Bronchial epithelial cell (primary cell): Measurements from ENCODE around the gene RBM25. TPM values are rescaled to one million over a fixed set of nuclear protein-coding genes. Genes with fewer than 3 reads are reported as not detected.
"Not testable (repeated sequence)": the region's sequence is repeated elsewhere in the genome, so short reads cannot be mapped to it uniquely, and the experiment has no call there.

Source experiments
- DNase-seq: peaks from one replicate; pipeline ENCODE4 v3.0.0-alpha.2; 2010; ENCODE audit warnings: low read depth
- FAIRE-seq: peaks from 2 replicates; lab custom pipeline; 2011; peaks lifted over from hg19 to GRCh38; lab: Jason Lieb, UNC
- H3K27me3 ChIP-seq: 2 replicates; pipeline ENCODE4 v1.5.1; 2011; ENCODE audit warnings: low read length; ENCODE audit not compliant: control insufficient read depth, insufficient read depth
- H3K36me3 ChIP-seq: 2 replicates; pipeline ENCODE4 v1.5.1; 2011; ENCODE audit warnings: low read length; ENCODE audit not compliant: control insufficient read depth, insufficient read depth
- H3K4me3 ChIP-seq: 2 replicates; pipeline ENCODE4 v1.5.1; 2011; ENCODE audit warnings: mild to moderate bottlenecking, low read depth, low read length, control low read depth
- total RNA-seq: library from RNA; depleted of rRNA; stranded (reverse); fragments of >200 nt; gene quantifications from 2 replicates; pipeline ENCODE4 v1.2.1, GENCODE V29; 2014
- TF ChIP-seq, protein P1 (sequence below): IDR thresholded peaks from 2 replicates; pipeline ENCODE4 v1.5.1; 2011; ENCODE audit warnings: mild to moderate bottlenecking, moderate library complexity, low read length, control low read depth, inconsistent platforms; ENCODE audit not compliant: insufficient read depth, severe bottlenecking

The RBM25 gene
- total RNA-seq, 1 donor from 2014 or later, result 20.5 TPM

DNA sequence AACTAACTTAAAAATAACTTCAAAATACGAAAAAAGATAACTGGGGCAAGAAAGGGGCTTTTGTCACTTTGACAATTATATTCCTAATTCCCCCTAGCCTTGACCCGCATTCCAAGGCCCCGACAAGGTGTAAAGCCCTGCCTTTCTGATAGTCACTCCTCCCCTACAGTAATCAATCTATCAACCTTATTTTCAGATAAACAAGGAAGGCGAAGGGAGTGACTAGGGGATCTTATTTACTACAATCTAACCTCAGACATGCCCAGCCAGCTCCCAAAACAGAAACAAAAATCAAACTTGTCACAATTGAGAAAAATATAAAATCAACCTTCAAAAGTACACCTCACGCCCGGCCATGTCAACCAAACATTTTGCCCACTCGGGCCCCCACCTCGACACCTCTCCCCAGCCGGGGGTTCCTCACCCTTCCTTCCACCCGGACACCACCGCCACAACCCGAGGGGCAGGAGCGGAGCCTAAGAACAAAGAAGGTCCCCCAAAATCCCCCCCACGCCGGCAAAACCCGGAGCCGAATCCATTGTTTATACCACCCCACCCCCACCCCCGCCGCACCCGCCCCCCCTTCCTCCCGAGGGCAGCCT lies 32.0 kb upstream of the RBM25 start:
- peaks cover 8% of the 10 kb centered on the region for H3K36me3 ChIP-seq
- DNase-seq (no peak), FAIRE-seq (no peak)
- H3K4me3 ChIP-seq, result peak overlapping the region; percentile 86
- H3K27me3 ChIP-seq, result no peaks in the 10 kb centered on the region
- TF ChIP-seq, protein P1, sequence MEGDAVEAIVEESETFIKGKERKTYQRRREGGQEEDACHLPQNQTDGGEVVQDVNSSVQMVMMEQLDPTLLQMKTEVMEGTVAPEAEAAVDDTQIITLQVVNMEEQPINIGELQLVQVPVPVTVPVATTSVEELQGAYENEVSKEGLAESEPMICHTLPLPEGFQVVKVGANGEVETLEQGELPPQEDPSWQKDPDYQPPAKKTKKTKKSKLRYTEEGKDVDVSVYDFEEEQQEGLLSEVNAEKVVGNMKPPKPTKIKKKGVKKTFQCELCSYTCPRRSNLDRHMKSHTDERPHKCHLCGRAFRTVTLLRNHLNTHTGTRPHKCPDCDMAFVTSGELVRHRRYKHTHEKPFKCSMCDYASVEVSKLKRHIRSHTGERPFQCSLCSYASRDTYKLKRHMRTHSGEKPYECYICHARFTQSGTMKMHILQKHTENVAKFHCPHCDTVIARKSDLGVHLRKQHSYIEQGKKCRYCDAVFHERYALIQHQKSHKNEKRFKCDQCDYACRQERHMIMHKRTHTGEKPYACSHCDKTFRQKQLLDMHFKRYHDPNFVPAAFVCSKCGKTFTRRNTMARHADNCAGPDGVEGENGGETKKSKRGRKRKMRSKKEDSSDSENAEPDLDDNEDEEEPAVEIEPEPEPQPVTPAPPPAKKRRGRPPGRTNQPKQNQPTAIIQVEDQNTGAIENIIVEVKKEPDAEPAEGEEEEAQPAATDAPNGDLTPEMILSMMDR, result no peak

DNA sequence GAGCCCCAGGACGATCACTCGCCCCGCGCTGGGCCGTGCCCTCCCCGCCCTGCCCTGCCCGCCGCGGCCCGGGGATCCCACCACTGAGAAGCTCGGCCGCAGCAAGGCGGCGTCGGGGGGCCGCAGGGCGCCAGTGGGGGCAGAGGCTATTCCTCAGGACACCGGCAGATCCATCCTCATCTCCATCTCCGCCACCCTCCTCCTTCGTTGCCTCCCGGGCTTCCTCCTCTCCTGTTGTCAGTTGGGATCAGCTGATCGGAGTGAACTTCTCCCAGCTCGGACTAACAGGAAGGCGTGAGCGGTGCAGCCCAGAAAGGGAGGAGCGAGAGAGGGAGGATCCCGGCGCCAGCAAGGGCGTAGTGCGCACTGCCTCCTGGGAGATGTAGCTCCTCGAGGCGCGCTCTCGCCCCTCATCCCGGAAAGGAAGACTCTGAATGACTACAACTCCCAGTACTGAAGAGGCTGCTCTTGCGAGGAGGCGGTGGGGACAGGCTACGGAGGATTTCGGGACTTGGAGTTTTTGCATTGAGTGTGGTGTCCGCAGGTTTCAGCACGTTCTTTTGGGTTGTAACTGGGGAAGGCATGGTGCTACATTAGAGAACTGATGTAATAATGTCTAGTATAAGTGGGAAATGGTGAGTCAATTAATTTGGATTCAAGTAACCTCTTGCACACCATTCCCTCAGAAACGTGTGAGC lies 31.3 kb upstream of the RBM25 start, which contains the start of gene ZFYVE1:
TSS of gene ZFYVE1 (minus strand) at position 262 of the 698 bp plus-strand sequence. CDS start 2,598 bp downstream, outside the sequence.
- peak; percentile 99 for DNase-seq
- H3K4me3 ChIP-seq, result peak within 1 kb of the TSS; percentile 86

DNA sequence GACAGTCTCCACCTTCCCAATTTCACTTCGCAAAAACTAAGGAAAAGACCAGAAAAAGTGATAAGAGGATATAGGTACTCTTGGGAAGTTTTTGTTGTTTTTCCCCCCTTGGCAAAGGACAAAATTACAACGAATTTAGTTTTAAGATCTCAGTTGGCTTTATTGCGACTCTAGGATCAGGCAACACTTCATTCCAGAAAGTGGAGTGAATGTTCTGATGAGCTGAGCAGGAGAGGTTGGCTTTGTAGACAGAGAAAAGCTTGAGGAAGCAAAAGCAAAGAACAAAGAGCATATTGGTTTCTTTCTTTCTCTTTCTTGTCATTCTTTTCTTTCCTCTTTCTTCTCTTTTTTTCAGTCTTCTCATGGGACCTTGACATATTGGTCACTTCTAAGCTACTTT lies 30.8 kb upstream of the RBM25 start:
- FAIRE-seq (no peak), DNase-seq (no peak)
- TF ChIP-seq, protein P1, result no peak
- Histone ChIP-seq H3K4me3 (peak overlapping the region; percentile 86), H3K36me3 (peaks cover 8% of the 10 kb centered on the region), H3K27me3 (no peaks in the 10 kb centered on the region)

More for the DNA sequence above, 31.3 kb upstream of the RBM25 start, which contains the start of gene ZFYVE1:
- H3K27me3 ChIP-seq, result no peaks in the 10 kb centered on the region
- H3K36me3 ChIP-seq, result peaks cover 8% of the 10 kb centered on the region
- TF ChIP-seq, protein P1, result no peak
- FAIRE-seq, result peak; percentile 93

DNA sequence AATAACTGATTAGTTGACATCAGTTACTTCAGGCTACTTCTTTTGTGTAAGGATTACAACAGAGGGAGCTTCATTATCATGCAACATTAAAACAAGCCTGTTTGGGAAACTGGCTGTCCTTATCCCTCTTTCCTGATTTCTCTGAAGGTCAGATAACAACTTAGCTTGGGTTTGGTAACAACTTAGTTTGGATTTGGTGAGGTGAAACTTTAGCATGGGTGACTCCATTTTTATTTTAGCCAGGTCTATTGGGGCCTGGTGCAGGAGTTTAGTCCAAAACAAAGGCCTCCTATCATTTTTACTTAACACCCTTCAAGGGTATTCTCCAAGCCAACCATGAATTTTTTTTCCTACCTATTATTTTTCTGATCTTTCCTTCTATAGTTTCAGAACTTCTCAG lies 30.4 kb upstream of the RBM25 start:
- Histone ChIP-seq H3K27me3 (no peaks in the 10 kb centered on the region), H3K4me3 (no peak overlapping the region), H3K36me3 (peaks cover 8% of the 10 kb centered on the region)
- FAIRE-seq (no peak), DNase-seq (no peak)
- TF ChIP-seq, protein P1, result no peak

DNA sequence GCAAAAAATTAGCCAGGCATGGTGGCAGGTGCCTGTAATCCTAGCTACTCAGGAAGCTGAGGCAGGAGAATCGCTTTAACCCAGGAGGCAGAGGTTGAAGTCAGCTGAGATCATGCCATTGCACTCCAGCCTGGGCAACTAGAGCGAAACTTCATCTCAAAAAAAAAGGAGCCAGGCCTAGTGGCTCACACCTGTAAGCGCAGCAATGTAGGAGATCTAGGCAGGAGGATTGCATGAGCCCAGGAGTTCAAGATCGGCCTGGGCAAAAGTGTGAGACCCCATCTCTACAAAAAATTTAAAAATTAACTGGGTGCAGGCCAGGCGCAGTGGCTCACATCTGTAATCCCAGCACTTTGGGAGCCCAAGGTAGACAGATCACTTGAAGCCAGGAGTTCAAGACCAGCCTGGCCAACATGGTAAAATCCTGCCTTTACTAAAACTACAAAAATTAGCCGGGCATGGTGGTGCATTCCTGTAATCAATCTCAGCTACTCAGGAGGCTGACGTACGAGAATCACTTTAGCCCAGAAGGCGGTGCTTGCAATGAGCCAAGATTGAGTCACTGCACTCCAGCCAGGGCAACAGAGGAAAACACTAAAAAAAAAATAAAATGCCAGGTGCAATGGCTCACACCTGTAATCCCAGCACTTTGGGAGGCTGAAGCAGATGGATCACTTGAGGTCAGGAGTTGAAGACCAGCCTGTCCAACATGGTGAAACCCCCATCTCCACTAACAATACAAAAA lies 21.5 kb upstream of the RBM25 start:
- not testable (repeated sequence) for H3K36me3 ChIP-seq, H3K4me3 ChIP-seq, FAIRE-seq, H3K27me3 ChIP-seq
- DNase-seq, result peak; percentile 92

DNA sequence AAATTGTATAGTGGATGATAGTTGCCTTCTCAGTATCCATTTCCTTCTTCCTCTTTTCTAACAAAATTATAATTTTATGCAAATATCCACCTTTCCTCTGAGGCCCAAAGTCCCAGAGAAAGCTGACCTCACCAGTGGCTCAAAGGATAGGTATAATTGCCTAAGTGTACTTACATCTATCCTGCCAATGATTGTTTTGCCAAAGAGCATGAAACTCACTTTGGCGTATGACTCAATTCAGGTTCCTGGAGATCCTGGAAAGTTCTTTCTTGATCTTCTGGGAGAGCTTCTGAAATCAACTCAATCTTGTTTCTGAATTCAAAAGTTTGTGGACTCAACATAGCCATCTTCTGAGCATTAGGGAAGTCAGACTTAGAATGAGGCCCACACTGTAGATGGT lies 10.5 kb upstream of the RBM25 start:
- Histone ChIP-seq H3K4me3 (no peak overlapping the region), H3K36me3 (no peaks in the 10 kb centered on the region), H3K27me3 (no peaks in the 10 kb centered on the region)
- FAIRE-seq, result no peak
- no peak for DNase-seq
- TF ChIP-seq, protein P1, result no peak
